ENCODE measurements around the gene POLG. TPM values are rescaled to one million over a fixed set of nuclear protein-coding genes. Genes with fewer than 3 reads are reported as not detected.

The POLG gene
- total RNA-seq, 2 experiments from 2014 or later: 139 to 140 TPM

GRCh38 chr15:89370978-89371227, 36.3 kb upstream of the POLG start:
- CTCF ChIA-PET: no interaction called here
- TF ChIP-seq, protein P1, sequence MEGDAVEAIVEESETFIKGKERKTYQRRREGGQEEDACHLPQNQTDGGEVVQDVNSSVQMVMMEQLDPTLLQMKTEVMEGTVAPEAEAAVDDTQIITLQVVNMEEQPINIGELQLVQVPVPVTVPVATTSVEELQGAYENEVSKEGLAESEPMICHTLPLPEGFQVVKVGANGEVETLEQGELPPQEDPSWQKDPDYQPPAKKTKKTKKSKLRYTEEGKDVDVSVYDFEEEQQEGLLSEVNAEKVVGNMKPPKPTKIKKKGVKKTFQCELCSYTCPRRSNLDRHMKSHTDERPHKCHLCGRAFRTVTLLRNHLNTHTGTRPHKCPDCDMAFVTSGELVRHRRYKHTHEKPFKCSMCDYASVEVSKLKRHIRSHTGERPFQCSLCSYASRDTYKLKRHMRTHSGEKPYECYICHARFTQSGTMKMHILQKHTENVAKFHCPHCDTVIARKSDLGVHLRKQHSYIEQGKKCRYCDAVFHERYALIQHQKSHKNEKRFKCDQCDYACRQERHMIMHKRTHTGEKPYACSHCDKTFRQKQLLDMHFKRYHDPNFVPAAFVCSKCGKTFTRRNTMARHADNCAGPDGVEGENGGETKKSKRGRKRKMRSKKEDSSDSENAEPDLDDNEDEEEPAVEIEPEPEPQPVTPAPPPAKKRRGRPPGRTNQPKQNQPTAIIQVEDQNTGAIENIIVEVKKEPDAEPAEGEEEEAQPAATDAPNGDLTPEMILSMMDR (IDR thresholded peaks at IDR 0.05): no peak

DNA sequence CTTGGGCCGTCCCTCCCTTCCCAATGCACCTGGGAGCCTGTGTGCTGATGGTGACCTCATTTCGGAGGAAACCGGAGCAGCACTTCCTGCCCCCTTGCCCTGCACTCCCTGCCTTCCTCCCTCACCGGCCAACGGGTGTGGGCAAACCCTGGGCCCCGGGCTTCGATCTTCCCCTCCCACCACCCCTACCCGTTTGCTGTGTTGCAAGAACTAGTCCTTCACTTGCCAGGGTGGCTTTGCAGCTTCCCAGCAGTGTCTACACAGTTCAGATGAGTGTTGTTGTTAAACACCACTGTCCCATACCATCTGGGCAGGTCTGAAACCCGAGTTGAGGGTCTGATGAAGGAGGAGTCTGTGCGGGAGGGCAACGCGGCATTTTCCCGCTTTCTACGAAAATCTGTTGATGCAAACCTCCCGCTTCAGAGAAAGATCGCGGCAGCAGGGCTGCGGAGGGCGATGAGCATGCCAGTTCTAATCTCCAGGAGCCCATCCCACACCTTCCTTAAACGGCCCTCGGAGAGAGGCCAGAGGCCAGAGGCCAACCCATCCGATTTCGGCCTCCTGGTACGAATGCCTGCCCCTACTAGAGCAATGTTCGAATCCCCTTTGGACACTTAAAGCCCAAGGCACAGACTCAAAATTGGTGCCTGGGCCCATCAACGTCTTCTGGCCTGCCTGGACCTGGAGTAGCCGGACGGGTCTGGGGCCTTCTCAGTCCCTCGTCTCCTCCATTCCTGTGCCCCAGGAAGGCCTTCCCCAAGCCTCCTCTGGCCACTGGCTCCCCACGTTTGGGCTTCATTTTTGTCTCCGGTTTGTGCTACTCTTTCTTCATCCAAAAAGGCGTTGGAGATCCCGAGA, 35.7 kb upstream of the POLG start:
- POLR2A ChIA-PET: no interaction called here
- Histone ChIP-seq H3K4me3 (ENCODE audit: low read length) (no peak overlapping the region), H3K36me3 (ENCODE audit: insufficient read depth, low read length) (no peaks in the 10 kb centered on the region), H3K4me1 (ENCODE audit: insufficient read depth, low read length) (peaks cover 35% of the 10 kb centered on the region), H3K27ac (ENCODE audit: low read depth in 1 of 2, low read length in 2 of 2) (no peak overlapping the region), H3K27me3 (ENCODE audit: control insufficient read depth in 1 of 2, insufficient read depth in 2 of 2, low read length in 2 of 2) (peaks cover 78 to 98% of the 10 kb centered on the region in 2 experiments), H3K9me3 (ENCODE audit: control insufficient read depth in 1 of 2, insufficient read depth in 1 of 2, low read length in 2 of 2) (peaks cover 0 to 45% of the 10 kb centered on the region in 2 experiments)
- no peaks in the 10 kb centered on the region for H3K9me3 Mint-ChIP-seq
- CTCF ChIA-PET: interaction anchor here (2.9 kb wide), 1 partner anchor 11 kb away, joined by 10 read pairs; no protein-coding TSS in a partner anchor
- H3K36me3 Mint-ChIP-seq (ENCODE audit: low read depth): no peaks in the 10 kb centered on the region
- no peak overlapping the region for H3K4me3 Mint-ChIP-seq
- DNase-seq: no peak
- TF ChIP-seq, protein P1 (IDR thresholded peaks at IDR 0.05): no peak
- peaks cover 79% of the 10 kb centered on the region for H3K27me3 Mint-ChIP-seq
- H3K4me1 Mint-ChIP-seq (ENCODE audit: low read depth): peaks cover 14% of the 10 kb centered on the region
- no peak for ATAC-seq (ENCODE audit: poor library complexity)
- intact Hi-C loops (cut with DNase I, micrococcal nuclease): no loop called here
- no peak overlapping the region for H3K27ac Mint-ChIP-seq

More at GRCh38 chr15:89370978-89371227, 36.3 kb upstream of the POLG start:
- peaks cover 0 to 41% of the 10 kb centered on the region in 2 experiments for H3K9me3 ChIP-seq (ENCODE audit: control insufficient read depth in 1 of 2, insufficient read depth in 1 of 2, low read length in 2 of 2)
- Mint-ChIP-seq H3K27me3 (peaks cover 79% of the 10 kb centered on the region), H3K4me1 (ENCODE audit: low read depth) (peaks cover 14% of the 10 kb centered on the region), H3K27ac (no peak overlapping the region), H3K4me3 (no peak overlapping the region), H3K9me3 (no peaks in the 10 kb centered on the region), H3K36me3 (ENCODE audit: low read depth) (no peaks in the 10 kb centered on the region)
- intact Hi-C loops (cut with DNase I, micrococcal nuclease): no loop called here
- POLR2A ChIA-PET: no interaction called here
- no peak overlapping the region for H3K4me3 ChIP-seq (ENCODE audit: low read length)
- H3K4me1 ChIP-seq (ENCODE audit: insufficient read depth, low read length): peaks cover 33% of the 10 kb centered on the region
- no peak for DNase-seq
- H3K27ac ChIP-seq (ENCODE audit: low read depth in 1 of 2, low read length in 2 of 2): no peak overlapping the region
- no peaks in the 10 kb centered on the region for H3K36me3 ChIP-seq (ENCODE audit: insufficient read depth, low read length)
- H3K27me3 ChIP-seq (ENCODE audit: control insufficient read depth in 1 of 2, insufficient read depth in 2 of 2, low read length in 2 of 2): peaks cover 80 to 99% of the 10 kb centered on the region in 2 experiments
- ATAC-seq (ENCODE audit: poor library complexity): no peak

DNA sequence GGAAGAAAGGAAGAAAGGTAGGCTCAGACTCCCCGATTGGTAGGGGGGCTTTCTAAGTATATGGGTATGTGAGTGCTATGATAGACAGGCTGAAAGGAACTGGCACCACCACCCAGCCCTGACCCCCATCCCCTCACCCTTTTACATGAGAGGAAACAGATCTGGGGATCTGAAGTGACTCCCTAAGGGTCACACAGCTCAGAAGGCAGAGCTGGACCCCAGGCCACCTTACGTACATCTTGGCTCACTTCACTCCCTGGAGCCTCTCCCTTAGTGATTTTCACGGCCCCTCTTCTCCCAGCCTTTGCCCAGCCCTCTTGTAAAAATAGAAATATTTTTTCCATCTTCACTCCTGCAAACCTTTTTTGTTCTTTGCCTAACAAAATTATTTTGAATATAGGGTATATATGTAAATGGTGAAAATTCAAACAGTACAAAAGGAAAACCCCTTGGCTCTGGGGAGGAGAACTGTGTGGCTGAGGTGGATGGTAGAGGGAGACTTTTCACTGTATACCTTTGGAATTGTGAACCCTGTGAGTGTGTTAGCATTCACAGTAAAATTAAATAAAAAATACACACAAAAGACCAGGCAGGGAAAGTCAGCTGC, 34.8 kb upstream of the POLG start:
- peaks cover 79% of the 10 kb centered on the region for H3K27me3 Mint-ChIP-seq

More for the DNA sequence above, 34.8 kb upstream of the POLG start:
- Histone ChIP-seq H3K9me3 (ENCODE audit: control insufficient read depth in 1 of 2, insufficient read depth in 1 of 2, low read length in 2 of 2) (peaks cover 0 to 53% of the 10 kb centered on the region in 2 experiments), H3K4me3 (ENCODE audit: low read length) (no peak overlapping the region), H3K27me3 (ENCODE audit: control insufficient read depth in 1 of 2, insufficient read depth in 2 of 2, low read length in 2 of 2) (peaks cover 78 to 99% of the 10 kb centered on the region in 2 experiments), H3K4me1 (ENCODE audit: insufficient read depth, low read length) (peaks cover 35% of the 10 kb centered on the region), H3K27ac (ENCODE audit: low read depth in 1 of 2, low read length in 2 of 2) (no peak overlapping the region), H3K36me3 (ENCODE audit: insufficient read depth, low read length) (no peaks in the 10 kb centered on the region)
- Mint-ChIP-seq H3K36me3 (ENCODE audit: low read depth) (no peaks in the 10 kb centered on the region), H3K9me3 (no peaks in the 10 kb centered on the region), H3K27ac (no peak overlapping the region), H3K4me1 (ENCODE audit: low read depth) (peaks cover 14% of the 10 kb centered on the region), H3K4me3 (no peak overlapping the region)
- DNase-seq: no peak
- no peak for ATAC-seq (ENCODE audit: poor library complexity)
- ChIA-PET CTCF (interaction anchor here (2.9 kb wide), 1 partner anchor 10 kb away, joined by 10 read pairs; no protein-coding TSS in a partner anchor), POLR2A (interaction anchor here (0.7 kb wide), 1 partner anchor 10 kb away, joined by 3 read pairs; no protein-coding TSS in a partner anchor)
- TF ChIP-seq, protein P1 (IDR thresholded peaks at IDR 0.05): no peak
- intact Hi-C loops (cut with DNase I, micrococcal nuclease): no loop called here

All from CD4-positive, alpha-beta T cell (primary cell).